GM18861 (cell line): ENCODE results near the gene KLC4.
A peak's percentile ranks its signal among the peaks of the same experiment; 100 is the strongest.

Experiments
- ATAC-seq: cut with Tn5 transposase; IDR thresholded peaks from one replicate; pipeline ENCODE4 v1.9.1; 2021; ENCODE audit not compliant: unreplicated experiment

Gene KLC4

GRCh38 chr6:43059168-43060033 lies at the start of gene KLC4, which contains the start of gene MRPL2:
KLC4 (plus strand) TSS chr6:43059631; CDS start chr6:43061336, 1,705 bp downstream.
MRPL2 (minus strand) TSS chr6:43059434; CDS start chr6:43059381, 53 bp downstream.
- ATAC-seq = peak; percentile 90

GRCh38 chr6:43011207-43011606 lies 48.2 kb upstream of the KLC4 start:
- ATAC-seq = no peak

DNA sequence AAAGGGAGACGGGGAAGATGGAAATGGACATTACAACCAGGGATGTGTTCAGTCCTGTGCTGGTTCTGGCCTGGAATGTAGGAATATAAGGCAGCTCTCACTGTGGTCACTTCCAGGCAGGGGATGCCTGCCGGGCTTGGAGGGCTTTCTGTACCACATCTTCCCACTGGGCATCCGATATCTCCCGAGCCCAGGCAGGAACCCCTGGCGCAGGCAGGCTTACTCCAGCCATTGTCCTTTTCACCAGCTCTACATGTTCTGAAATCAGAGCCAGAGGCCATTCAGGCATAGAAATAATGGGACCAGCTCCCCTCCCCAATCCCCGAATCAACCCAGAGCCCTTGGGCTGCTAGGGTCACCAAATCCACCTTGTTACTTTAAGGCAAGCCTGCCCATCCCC lies 47.1 kb upstream of the KLC4 start:
- no peak for ATAC-seq

DNA sequence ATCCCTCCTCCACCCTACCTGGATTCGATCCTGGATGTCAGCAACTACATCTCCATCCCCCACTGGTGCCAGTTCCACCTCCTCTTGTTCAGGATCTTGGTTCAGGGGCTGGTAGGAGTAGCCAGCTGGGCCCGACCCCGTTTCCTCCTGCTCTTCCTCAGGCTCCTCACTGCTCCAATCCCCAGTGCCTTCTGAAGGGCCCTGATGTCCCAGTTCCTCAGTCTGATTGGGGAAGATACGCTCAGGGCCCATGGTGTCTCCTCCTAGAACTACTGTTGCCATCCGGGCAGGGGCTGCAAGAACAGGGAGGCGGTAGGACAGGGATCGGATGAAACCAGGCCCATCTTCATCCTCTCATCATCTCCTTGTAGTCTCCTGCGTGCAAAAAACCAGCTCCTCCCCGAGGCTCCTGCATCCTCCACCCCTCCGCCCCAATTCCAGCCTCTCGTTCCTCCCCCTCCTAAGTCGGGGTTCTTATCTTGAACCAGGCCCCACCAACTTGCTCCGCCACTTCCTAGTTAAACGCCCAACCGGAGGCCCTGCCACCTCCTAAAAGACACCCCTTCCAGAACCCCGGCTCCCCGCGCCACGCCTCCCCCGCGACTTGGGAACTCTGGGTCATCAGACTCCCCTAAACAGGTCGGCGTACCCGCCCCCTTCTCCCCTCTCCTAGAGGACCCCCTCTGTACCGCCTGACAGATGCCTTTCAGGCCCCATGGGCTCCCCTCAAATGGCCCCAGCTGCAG lies 46.2 kb upstream of the KLC4 start:
- ATAC-seq = no peak

- peak; percentile 91 for ATAC-seq
These were observed 45.5 kb upstream of the KLC4 start, which contains the start of the genes KLHDC3 and MEA1 for GRCh38 chr6:43013843-43014433. KLHDC3 (plus strand) TSS chr6:43014249; CDS start chr6:43017193, 2,944 bp downstream. MEA1 (minus strand) TSS chr6:43013946; CDS start chr6:43013813, 133 bp downstream.

GRCh38 chr6:43014434-43014909 lies 45.0 kb upstream of the KLC4 start:
- ATAC-seq = no peak

DNA sequence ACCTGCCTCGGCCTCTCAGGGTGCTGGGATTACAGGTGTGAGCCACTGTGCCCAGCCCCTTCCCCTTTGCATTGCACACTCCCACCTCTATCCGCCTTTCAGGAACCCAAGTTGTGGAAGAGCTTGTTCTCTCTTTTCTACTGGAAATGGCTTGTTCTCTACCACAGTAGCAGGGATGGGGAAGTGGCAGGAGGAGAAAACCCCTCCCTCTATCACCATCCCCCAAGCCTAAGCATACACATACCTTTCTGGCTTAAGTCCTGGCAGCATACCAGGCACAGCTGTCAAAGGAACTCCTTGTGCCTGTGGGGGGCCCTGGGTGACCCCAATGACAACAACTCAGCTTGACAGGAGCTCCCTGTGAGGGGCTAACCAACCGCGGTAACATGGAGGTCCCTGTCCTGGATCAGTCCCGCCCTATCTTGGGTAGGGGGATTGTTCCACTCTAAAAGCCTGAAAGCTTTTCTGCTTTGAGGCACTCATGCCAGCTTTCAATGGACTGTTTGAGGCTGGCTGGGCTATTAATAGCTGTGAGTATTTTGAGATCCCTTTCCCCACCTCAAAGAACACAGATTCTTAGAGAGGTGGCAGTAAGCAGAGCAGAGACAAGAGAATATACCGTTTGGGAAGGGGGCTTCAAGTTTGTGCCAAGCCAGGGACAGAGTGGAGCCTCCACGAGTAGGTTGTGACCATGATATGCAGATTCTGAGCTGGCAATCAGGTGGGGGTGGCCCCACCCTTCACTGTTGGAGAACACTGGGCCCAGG lies 43.1 kb upstream of the KLC4 start:
- no peak for ATAC-seq

DNA sequence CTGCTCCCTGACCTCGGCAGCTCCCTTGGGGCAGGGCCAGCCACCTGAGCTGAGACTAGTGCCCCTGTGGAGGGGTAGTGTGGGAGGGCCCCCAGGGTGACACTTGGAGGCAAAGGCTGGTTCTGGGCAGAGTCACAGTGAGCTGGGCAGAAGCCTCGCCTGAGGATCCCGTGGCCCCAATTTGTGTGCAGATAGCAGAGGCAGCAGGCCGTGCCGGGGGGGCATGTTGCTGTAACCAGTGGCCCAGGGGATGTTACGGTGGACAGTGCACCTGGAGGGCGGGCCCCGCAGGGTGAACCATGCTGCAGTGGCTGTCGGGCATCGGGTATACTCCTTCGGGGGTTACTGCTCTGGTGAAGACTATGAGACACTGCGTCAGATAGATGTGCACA lies 42.5 kb upstream of the KLC4 start:
- no peak for ATAC-seq

DNA sequence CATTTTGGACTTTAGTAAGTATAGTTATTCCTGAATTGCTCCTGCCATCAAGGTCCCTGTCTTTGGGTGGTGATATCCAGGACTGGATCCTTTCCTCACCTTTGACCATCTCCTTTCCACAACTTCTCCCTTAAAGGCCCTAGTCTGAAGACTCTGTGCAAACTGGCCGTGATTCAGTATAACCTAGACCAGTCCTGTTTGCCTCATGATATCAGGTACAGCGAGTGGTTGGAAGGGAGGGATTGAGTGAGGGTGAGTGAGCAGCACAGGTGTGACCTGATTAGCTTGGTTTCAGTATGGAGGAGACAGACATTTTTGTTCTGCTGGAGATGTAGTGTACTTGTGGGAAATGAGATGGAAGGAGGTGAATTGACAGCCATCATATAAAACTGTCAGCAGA lies 40.3 kb upstream of the KLC4 start:
- no peak for ATAC-seq

DNA sequence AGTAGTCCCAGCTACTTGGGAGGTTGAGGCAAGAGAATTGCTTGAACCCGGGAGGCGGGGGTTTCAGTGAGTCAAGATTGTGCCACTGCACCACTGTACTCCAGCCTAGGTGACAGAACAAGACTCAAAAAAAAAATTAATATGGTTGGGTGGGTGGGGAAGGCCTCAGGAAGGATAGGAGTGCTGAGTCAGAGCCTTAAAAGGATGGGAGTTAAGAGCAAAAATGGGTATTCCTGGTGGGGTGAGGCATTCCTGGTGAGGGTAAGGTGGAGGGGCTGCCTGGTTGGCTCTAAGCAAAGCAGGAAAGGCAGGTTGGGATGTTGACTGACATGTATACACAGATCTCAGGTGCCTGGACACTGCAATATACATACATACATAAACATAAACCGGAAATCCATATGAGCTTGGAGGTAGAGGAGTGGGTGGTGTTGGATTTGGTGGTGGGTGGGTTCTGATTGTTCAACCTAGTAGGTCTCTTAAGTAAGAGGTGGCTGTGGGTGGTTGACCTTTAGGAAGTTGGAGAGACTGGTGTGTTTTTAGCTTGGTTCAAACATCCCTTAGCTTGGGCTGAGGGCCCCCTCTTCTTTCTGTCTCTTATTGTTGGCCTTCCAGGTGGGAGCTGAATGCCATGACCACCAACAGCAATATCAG lies 39.3 kb upstream of the KLC4 start:
- ATAC-seq = no peak

GRCh38 chr6:43020847-43021246 lies 38.6 kb upstream of the KLC4 start:
- ATAC-seq = no peak

GRCh38 chr6:43021270-43022047 lies 38.0 kb upstream of the KLC4 start, which contains the start of gene RRP36:
RRP36 (plus strand) TSS chr6:43021623; CDS start chr6:43021655, 32 bp downstream.
- peak; percentile 62 for ATAC-seq

DNA sequence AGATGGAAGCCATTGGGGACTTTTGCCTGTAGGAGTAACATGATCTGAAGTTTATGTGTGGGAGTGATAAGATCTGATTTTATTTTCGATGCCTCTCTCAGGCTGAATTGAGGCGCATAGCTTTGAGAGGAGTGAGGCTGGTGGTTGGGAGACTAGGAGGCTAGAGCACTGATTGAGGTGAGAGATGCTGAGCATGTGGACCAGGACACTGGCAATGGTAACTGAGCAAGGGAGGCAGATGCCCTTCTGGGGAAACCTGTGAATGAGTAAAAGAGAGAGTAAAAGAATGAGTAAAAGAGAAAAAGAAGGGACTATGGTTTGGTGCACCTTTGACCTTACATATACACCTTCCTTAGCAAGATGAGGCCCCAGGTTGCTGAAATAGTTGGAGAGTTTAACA lies 35.0 kb upstream of the KLC4 start:
- ATAC-seq = no peak

- no peak for ATAC-seq
These were observed 33.1 kb upstream of the KLC4 start for GRCh38 chr6:43026365-43026764.

DNA sequence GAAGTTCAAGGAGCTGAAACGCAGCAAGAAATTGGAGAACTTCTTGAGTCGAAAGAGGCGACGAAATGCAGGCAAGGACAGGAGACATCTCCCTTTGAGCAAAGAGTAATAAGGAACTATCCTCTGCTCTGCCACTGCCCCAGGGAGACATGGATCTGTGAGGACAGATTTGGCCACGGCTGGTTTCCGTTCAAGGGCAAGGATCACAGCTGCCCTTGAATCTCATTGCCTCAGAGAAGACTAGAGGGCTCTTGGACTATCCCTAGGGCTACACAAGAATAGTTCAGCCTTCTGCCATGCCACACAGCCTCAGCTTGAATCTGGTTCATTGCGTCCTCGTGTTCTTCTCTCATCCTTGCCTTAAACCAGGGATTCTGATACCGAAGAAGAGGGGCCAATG lies 30.3 kb upstream of the KLC4 start:
- ATAC-seq = no peak

DNA sequence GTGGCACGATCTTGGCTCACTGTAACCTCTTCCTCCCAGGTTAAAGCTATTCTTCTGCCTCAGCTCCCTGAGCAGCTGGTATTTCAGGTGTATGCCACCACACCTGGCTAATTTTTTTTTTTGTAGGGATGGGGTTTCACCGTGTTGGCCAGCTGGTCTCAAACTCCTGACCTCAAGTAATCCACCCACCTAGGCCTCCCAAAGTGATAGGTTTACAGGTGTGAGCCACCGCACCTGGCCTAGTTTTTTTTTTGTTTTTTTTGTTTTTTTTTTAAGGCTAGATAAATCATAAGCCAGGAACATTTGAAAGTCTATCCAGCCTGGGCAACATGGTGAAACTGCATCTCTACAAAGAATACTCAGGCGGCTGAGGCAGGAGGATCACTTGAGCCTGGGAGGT lies 27.1 kb upstream of the KLC4 start:
- no peak for ATAC-seq

DNA sequence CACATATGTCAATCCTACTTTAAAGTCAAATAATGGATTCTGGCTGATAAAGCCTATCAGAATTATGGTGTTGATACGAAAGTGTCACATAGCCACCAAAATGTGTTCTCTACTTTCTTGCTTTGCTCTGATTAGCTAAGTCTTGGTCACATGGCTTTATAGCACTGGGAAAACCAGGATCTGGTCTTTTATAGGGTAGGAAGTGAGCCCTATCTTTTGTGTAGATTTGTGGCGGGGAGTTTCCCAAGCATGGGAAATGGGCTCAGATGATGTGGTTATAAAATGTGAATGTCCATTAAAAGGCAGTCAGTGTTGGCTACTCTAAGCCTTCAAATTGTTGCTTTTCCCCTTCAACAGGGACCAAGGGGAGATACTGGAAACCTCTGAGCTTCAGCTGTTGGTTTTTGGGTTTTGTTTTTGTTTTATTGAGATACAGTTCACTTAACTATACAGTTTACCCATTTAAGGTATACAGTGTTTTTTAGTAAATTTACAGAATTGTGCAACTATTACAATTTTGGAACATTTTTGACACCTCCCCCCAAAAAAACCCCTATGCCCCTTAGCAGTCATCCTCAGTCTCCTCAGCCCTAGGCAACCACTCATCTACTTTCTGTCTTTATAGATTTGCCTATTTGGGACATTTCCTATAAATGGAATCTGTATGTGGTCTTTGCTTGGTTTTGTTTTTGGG lies 25.8 kb upstream of the KLC4 start:
- no peak for ATAC-seq

- ATAC-seq = no peak
These were observed 25.3 kb upstream of the KLC4 start for GRCh38 chr6:43034190-43034525.
